ENCODE results near the gene C3orf18. TPM values are rescaled to one million over a fixed set of nuclear protein-coding genes. Genes with fewer than 3 reads are reported as not detected.

The C3orf18 gene
- polyA plus RNA-seq, 1 donor from 2014 or later = 39.9 TPM

- no peak overlapping the region for H3K27ac ChIP-seq (ENCODE audit: low read length)
- no peak overlapping the region for H2AFZ ChIP-seq (ENCODE audit: low read depth, low read length)
- no peaks in the 10 kb centered on the region for H3K27me3 ChIP-seq (ENCODE audit: insufficient read depth, low read depth, low read length)
- H3K9me2 ChIP-seq (ENCODE audit: insufficient read depth, low read length) = no peaks in the 10 kb centered on the region
- no peaks in the 10 kb centered on the region for H3K36me3 ChIP-seq (ENCODE audit: insufficient read depth, low read length)
- H3K9ac ChIP-seq (ENCODE audit: low read length) = no peak overlapping the region
- no peaks in the 10 kb centered on the region for H3K9me3 ChIP-seq (ENCODE audit: low read length)
- H4K20me1 ChIP-seq (ENCODE audit: insufficient read depth) = no peaks in the 10 kb centered on the region
- H3F3A ChIP-seq (ENCODE audit: insufficient read depth, low read length, poor library complexity, severe bottlenecking) = no peaks in the 10 kb centered on the region
- no peak for TF ChIP-seq SMC3 (conservative IDR thresholded peaks at IDR 0.05; ENCODE audit: poor library complexity)
- TF ChIP-seq POLR2AphosphoS5 (IDR thresholded peaks at IDR 0.05) = no peak
- TF ChIP-seq MXI1 (conservative IDR thresholded peaks at IDR 0.05; ENCODE audit: poor library complexity, severe bottlenecking) = no peak
- no peak for TF ChIP-seq RAD21 (conservative IDR thresholded peaks at IDR 0.05)
- no peak for TF ChIP-seq EP300 (conservative IDR thresholded peaks at IDR 0.05; ENCODE audit: poor library complexity, severe bottlenecking)
- TF ChIP-seq EZH2 (IDR thresholded peaks at IDR 0.05; ENCODE audit: borderline replicate concordance, insufficient read depth, low read length, poor library complexity, severe bottlenecking) = no peak
- no peak for TF ChIP-seq CTCF (IDR thresholded peaks at IDR 0.05; ENCODE audit: poor library complexity, severe bottlenecking)
- TF ChIP-seq REST (IDR thresholded peaks at IDR 0.05; ENCODE audit: borderline replicate concordance) = no peak
- no peak for TF ChIP-seq TAF1 (IDR thresholded peaks at IDR 0.05; ENCODE audit: low read depth)
- no peak overlapping the region for H3K4me3 ChIP-seq (ENCODE audit: low read length)
- no peaks in the 10 kb centered on the region for H3K79me2 ChIP-seq (replicated peaks; ENCODE audit: insufficient read depth, low read length)
- no peak overlapping the region for H3K4me2 ChIP-seq (ENCODE audit: low read length)
These were observed 13.3 kb upstream of the C3orf18 start for GRCh38 chr3:50580683-50581458.

DNA sequence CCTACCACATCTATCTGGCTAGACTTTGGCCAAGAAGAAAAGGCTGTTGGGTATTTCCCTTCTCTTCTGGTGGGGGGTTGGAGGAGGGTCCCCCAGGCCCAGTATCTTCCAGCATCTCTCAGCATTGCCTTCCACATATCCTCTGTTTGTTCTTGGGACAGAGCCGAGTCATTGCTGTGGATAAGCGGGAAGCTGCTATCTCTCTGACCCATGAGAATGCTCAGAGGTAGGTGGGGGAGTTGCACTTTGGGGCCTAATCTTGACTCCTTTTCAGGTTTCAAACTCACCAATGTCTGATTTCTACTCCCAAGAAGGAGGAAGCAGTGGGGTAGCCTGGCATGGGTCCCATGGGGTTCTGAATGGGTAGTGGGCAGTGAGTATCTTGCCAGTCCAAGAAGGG is 9.8 kb upstream of the C3orf18 start:
- no peaks in the 10 kb centered on the region for H3K9me2 ChIP-seq (ENCODE audit: insufficient read depth, low read length)
- H3F3A ChIP-seq (ENCODE audit: insufficient read depth, low read length, poor library complexity, severe bottlenecking) = no peaks in the 10 kb centered on the region
- no peak for TF ChIP-seq EP300 (conservative IDR thresholded peaks at IDR 0.05; ENCODE audit: poor library complexity, severe bottlenecking)
- no peak for TF ChIP-seq TAF1 (IDR thresholded peaks at IDR 0.05; ENCODE audit: low read depth)
- TF ChIP-seq MXI1 (conservative IDR thresholded peaks at IDR 0.05; ENCODE audit: poor library complexity, severe bottlenecking) = no peak
- TF ChIP-seq REST (IDR thresholded peaks at IDR 0.05; ENCODE audit: borderline replicate concordance) = no peak
- TF ChIP-seq CTCF (IDR thresholded peaks at IDR 0.05; ENCODE audit: poor library complexity, severe bottlenecking) = no peak
- TF ChIP-seq EZH2 (IDR thresholded peaks at IDR 0.05; ENCODE audit: borderline replicate concordance, insufficient read depth, low read length, poor library complexity, severe bottlenecking) = no peak
- TF ChIP-seq POLR2AphosphoS5 (IDR thresholded peaks at IDR 0.05) = no peak
- TF ChIP-seq RAD21 (conservative IDR thresholded peaks at IDR 0.05) = no peak
- TF ChIP-seq SMC3 (conservative IDR thresholded peaks at IDR 0.05; ENCODE audit: poor library complexity) = no peak
- no peak overlapping the region for H3K4me2 ChIP-seq (ENCODE audit: low read length)
- H3K9ac ChIP-seq (ENCODE audit: low read length) = no peak overlapping the region
- H3K36me3 ChIP-seq (ENCODE audit: insufficient read depth, low read length) = no peaks in the 10 kb centered on the region
- H4K20me1 ChIP-seq (ENCODE audit: insufficient read depth) = no peaks in the 10 kb centered on the region
- no peaks in the 10 kb centered on the region for H3K27me3 ChIP-seq (ENCODE audit: insufficient read depth, low read depth, low read length)
- H3K9me3 ChIP-seq (ENCODE audit: low read length) = no peaks in the 10 kb centered on the region
- H3K27ac ChIP-seq (ENCODE audit: low read length) = no peak overlapping the region
- H2AFZ ChIP-seq (ENCODE audit: low read depth, low read length) = no peak overlapping the region
- no peaks in the 10 kb centered on the region for H3K79me2 ChIP-seq (replicated peaks; ENCODE audit: insufficient read depth, low read length)
- H3K4me3 ChIP-seq (ENCODE audit: low read length) = no peak overlapping the region

Data from neural cell (in vitro differentiated cells).